Panc1 (cell line): ENCODE results near the gene FUNDC2.

Experiments used
- CTCF ChIP-seq: fragments of 450-650 bp; IDR thresholded peaks from 2 replicates; pipeline ENCODE4 v1.5.1; 2017; ENCODE audit warnings: mild to moderate bottlenecking
- POLR2AphosphoS5 ChIP-seq: IDR thresholded peaks from 2 replicates; pipeline ENCODE4 v1.6.1; 2012; ENCODE audit warnings: mild to moderate bottlenecking, low read depth, low read length, moderate library complexity
- REST ChIP-seq, 2 experiments: IDR thresholded peaks; 2 replicates each; pipeline ENCODE4 v1.6.1; 2011 to 2012; ENCODE audit warnings: low read depth in 2 of 2, control low read depth in 1 of 2, low read length in 1 of 2, mild to moderate bottlenecking in 1 of 2, moderate library complexity in 1 of 2; ENCODE audit not compliant: insufficient read depth in 1 of 2
- SIN3A ChIP-seq: IDR thresholded peaks from 2 replicates; pipeline ENCODE4 v1.6.1; 2012; ENCODE audit warnings: low read depth, mild to moderate bottlenecking, low read length, moderate library complexity, borderline replicate concordance; ENCODE audit not compliant: insufficient read depth
- TCF7L2 ChIP-seq: IDR thresholded peaks from 2 replicates; pipeline ENCODE4 v1.6.1; 2011; ENCODE audit warnings: mild to moderate bottlenecking, low read depth, low read length, inconsistent platforms

GRCh38 chrX:155055494-155055893 lies 28.9 kb downstream of the FUNDC2 start:
- TF ChIP-seq CTCF (no peak), SIN3A (no peak), TCF7L2 (no peak), REST (IDR thresholded peaks at IDR 0.05; ENCODE audit: insufficient read depth in 1 of 2, low read depth in 2 of 2, low read length in 1 of 2) (no peak), POLR2AphosphoS5 (no peak)
